ENCODE results near the gene GBX1.

The GBX1 gene

GRCh38 chr7:151167197-151167961 lies at the start of gene GBX1:
GBX1 (minus strand) TSS chr7:151167694; CDS start chr7:151167548, 146 bp downstream.
- no peak for DNase-seq (ENCODE audit: low read depth in 2 of 3, low spot score in 2 of 3)

DNA sequence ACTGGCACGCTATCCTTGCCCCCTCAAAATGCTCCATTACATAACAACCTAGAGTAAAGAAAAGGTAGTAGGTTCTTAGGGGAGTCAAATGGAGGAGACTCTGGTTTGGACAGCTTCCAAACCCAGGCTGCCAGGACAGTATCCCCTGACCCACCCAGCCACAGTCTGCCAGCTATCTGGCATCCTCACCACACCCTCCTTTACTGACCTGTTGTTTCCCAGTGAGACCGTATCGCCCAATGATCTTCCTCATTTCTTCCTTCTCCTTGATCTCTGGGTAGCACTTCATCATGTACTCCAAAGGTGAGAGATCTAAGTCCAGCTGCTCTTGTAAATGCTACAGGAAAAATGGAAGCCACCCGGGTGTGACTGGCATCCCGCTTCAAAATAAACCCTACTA lies 47.9 kb upstream of the GBX1 start:
- no peak for DNase-seq (ENCODE audit: low read depth in 2 of 3, low spot score in 2 of 3)

- DNase-seq (ENCODE audit: low read depth in 2 of 3, low spot score in 2 of 3): no peak
Observed at GRCh38 chr7:151213826-151214225, 46.3 kb upstream of the GBX1 start.

DNA sequence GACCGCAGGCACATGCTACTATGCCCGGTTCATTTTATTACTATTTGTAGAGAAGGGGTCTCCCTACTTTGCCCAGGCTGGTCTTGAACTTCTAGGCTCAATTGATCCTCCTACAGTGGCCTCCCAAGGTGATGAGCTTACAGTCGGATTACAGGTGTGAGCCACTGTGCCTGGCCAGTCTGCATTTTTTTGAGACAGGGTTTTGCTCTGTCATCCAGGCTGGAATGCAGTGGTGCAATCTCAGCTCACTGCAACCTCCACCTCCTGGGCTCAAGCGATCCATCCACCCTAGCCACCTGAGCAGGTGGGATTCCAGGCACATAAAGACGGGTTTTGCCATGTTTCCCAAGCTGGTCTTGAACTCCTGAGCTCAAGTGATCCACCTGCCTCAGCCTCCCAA lies 45.1 kb upstream of the GBX1 start:
- no peak for DNase-seq (ENCODE audit: low read depth in 2 of 3, low spot score in 2 of 3)

DNA sequence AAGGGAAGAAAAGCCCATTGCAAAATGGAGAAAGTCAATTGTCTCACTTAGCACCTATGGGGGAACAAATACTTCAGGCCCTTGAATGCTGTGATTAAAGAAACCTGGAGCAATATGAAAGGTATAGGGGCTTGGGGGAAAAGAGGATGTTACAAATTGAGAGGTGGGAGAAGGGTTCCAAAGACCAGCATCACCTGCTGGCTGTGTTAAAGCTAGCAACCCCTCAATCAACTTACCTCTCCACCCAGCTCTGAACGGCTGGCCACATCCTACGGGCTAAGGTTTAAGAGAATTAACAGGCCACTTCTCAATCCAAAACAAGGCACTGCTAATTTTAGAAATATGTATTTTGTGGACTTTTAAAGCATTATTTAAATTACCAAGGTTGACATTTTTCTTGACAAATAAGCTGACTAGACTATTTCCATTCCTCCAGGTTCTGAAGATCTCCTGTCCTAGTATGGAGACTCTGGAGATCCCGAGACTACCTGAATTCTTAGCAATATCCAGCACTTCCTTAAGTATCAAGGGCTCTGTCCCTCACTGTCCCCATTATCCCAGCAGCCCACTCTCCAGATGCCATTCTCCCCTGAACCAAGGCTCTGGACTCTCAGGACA lies 43.8 kb upstream of the GBX1 start:
- DNase-seq (ENCODE audit: low read depth in 2 of 3, low spot score in 2 of 3): no peak

GRCh38 chr7:151210087-151210854 lies 42.8 kb upstream of the GBX1 start, which contains the start of gene H2BK1:
H2BK1 (minus strand) TSS chr7:151210488; CDS start chr7:151210318, 170 bp downstream.
- DNase-seq (ENCODE audit: low read depth in 2 of 3, low spot score in 2 of 3): no peak

GRCh38 chr7:151209588-151209987 lies 42.1 kb upstream of the GBX1 start:
- no peak for DNase-seq (ENCODE audit: low read depth in 2 of 3, low spot score in 2 of 3)

DNA sequence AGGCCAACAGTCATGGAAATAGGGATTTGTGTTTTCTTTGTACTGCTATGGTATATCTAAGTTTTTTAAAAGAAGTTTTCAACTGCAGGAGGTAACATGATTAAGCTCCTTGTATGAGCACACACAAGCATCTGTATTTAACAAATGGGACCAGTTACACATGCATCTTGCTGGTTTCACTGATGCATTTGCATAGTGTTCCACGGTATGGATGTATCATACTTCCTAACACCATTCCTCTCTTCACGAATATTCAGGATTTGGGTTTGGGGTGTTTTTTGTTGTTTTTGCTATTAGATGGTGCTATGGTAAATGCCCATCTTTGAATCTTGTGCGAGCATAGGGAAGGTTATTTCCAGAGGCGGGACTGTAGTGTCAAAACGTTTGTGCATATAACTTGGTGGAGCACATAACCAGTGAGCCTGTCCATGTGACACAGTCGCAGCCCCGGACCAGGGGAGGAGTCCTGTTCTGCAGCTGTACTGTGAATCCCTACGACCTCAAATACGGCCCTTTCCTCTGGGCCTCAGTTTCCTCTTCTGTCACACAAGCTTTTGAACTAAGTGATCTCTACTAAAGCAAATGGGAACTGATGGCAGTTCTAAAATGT lies 40.9 kb upstream of the GBX1 start:
- DNase-seq (ENCODE audit: low read depth in 2 of 3, low spot score in 2 of 3): no peak

DNA sequence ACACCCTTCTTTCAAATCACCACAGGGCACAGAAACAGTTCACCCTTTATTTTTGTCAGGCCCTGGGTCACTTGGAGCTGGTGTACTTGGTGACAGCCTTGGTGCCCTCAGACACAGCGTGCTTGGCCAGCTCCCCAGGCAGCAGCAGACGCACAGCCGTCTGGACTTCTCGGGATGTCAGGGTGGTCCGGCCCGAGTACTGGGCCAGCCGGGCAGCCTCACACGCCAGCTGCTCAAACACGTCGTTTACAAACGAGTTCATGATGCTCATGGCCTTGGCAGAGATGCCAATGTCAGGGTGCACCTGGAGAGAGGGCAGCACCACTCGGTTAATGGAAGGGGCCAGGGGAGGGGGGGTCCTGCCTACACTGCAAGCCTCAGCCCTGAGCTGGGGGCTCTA lies 40.3 kb upstream of the GBX1 start:
- no peak for DNase-seq (ENCODE audit: low read depth in 2 of 3, low spot score in 2 of 3)

- DNase-seq (ENCODE audit: low read depth in 2 of 3, low spot score in 2 of 3): no peak
Observed at GRCh38 chr7:151207315-151207714, 39.8 kb upstream of the GBX1 start.

DNA sequence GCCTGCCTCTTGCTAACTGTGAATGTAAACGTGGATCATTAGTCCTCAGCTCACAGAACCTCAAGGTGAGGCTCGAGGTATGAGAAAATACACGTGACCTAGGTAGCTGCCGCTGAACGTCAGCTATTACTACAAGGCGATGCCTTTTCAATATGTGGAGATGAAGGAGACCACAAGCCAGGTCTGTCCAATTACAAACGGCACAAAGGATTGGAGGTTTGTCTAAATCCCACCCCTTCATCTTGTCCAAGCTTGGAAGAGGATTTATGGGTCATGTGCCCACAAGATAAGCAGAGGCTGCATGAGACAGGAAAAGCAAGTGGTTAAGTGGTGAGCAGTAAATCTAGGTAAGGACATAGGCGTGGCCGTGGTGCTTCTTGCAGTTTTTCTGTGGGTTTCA lies 39.4 kb upstream of the GBX1 start:
- no peak for DNase-seq (ENCODE audit: low read depth in 2 of 3, low spot score in 2 of 3)

GRCh38 chr7:151205730-151206129 lies 38.2 kb upstream of the GBX1 start:
- no peak for DNase-seq (ENCODE audit: low read depth in 2 of 3, low spot score in 2 of 3)

- DNase-seq (ENCODE audit: low read depth in 2 of 3, low spot score in 2 of 3): no peak
Observed at GRCh38 chr7:151204383-151205032, 37.0 kb upstream of the GBX1 start.

- no peak for DNase-seq (ENCODE audit: low read depth in 2 of 3, low spot score in 2 of 3)
Observed at GRCh38 chr7:151202836-151203235, 35.3 kb upstream of the GBX1 start.

DNA sequence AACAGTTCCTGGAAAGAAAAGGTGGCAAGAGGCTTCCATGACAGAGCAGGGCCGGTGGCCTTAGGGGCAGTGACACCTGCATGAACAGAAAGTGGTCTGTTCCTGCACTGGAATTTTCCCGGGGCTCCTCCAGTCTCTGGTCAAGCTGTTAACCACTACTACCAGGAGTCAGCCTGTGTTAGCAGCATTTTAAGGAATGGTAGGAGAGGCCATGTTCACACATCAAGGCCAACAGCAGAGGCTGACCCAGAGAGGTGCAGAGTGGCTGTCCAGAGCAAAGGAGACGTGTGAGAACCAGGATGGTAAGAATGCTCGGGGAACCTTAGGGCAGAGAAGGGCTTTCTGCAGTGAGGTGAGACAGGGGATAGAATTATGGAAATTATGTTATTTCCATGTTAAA lies 34.3 kb upstream of the GBX1 start:
- no peak for DNase-seq (ENCODE audit: low read depth in 2 of 3, low spot score in 2 of 3)

GRCh38 chr7:151201344-151201743 lies 33.9 kb upstream of the GBX1 start:
- DNase-seq (ENCODE audit: low read depth in 2 of 3, low spot score in 2 of 3): no peak

GRCh38 chr7:151198945-151199848 lies 31.7 kb upstream of the GBX1 start:
- no peak for DNase-seq (ENCODE audit: low read depth in 2 of 3, low spot score in 2 of 3)

DNA sequence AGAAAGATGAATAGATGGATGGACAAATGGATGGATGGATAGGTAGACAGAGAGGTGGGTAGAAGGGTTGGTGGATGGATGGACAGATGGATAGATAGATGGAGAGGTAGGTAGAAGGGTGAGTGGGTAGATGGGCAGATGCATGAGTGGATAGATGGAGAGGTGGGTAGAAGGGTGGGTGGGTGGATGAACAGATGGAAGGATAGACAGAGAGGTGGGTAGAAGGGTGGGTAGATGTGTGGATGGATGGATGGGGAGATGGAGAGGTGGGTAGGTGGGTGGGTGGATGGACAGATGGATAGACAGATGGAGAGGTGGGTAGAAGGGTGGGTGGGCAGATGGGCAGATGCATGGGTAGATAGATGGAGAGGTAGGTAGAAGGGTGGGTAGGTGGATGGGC lies 30.4 kb upstream of the GBX1 start:
- DNase-seq (ENCODE audit: low read depth in 2 of 3, low spot score in 2 of 3): no peak

- no peak for DNase-seq (ENCODE audit: low read depth in 2 of 3, low spot score in 2 of 3)
Observed at GRCh38 chr7:151195616-151196450, 28.3 kb upstream of the GBX1 start.
